ENCODE results near the gene PRUNE2. TPM values are rescaled to one million over a fixed set of nuclear protein-coding genes. Genes with fewer than 3 reads are reported as not detected.

Gene PRUNE2
- total RNA-seq, 1 donor from 2014 or later: 0.63 TPM

GRCh38 chr9:76761448-76761847, 144.5 kb downstream of the PRUNE2 start:
- H3K4me3 ChIP-seq (ENCODE audit: low read depth, low read length): no peak overlapping the region
- DNase-seq (ENCODE audit: low read depth): no peak
- peak; percentile 44 for TF ChIP-seq CTCF (conservative IDR thresholded peaks at IDR 0.05; ENCODE audit: low read depth, low read length)

GRCh38 chr9:76759732-76760131, 146.2 kb downstream of the PRUNE2 start:
- DNase-seq (ENCODE audit: low read depth): no peak
- no peak overlapping the region for H3K4me3 ChIP-seq (ENCODE audit: low read depth, low read length)
- no peak for TF ChIP-seq CTCF (conservative IDR thresholded peaks at IDR 0.05; ENCODE audit: low read depth, low read length)

GRCh38 chr9:76758476-76758875, 147.4 kb downstream of the PRUNE2 start:
- TF ChIP-seq CTCF (conservative IDR thresholded peaks at IDR 0.05; ENCODE audit: low read depth, low read length): no peak
- H3K4me3 ChIP-seq (ENCODE audit: low read depth, low read length): no peak overlapping the region
- no peak for DNase-seq (ENCODE audit: low read depth)

GRCh38 chr9:76756941-76757673, 148.8 kb downstream of the PRUNE2 start:
- H3K4me3 ChIP-seq (ENCODE audit: low read depth, low read length): no peak overlapping the region
- no peak for TF ChIP-seq CTCF (conservative IDR thresholded peaks at IDR 0.05; ENCODE audit: low read depth, low read length)
- DNase-seq (ENCODE audit: low read depth): peak; percentile 50

GRCh38 chr9:76756268-76756640, 149.7 kb downstream of the PRUNE2 start:
- peak; percentile 36 for TF ChIP-seq CTCF (conservative IDR thresholded peaks at IDR 0.05; ENCODE audit: low read depth, low read length)
- H3K4me3 ChIP-seq (ENCODE audit: low read depth, low read length): no peak overlapping the region
- DNase-seq (ENCODE audit: low read depth): no peak

GRCh38 chr9:76751001-76751400, 154.9 kb downstream of the PRUNE2 start:
- no peak for DNase-seq (ENCODE audit: low read depth)
- no peak for TF ChIP-seq CTCF (conservative IDR thresholded peaks at IDR 0.05; ENCODE audit: low read depth, low read length)
- H3K4me3 ChIP-seq (ENCODE audit: low read depth, low read length): no peak overlapping the region

- no peak for DNase-seq (ENCODE audit: low read depth)
- no peak for TF ChIP-seq CTCF (conservative IDR thresholded peaks at IDR 0.05; ENCODE audit: low read depth, low read length)
- no peak overlapping the region for H3K4me3 ChIP-seq (ENCODE audit: low read depth, low read length)
These were observed 161.6 kb downstream of the PRUNE2 start for GRCh38 chr9:76744336-76744735.

Data from epithelial cell of proximal tubule (primary cell).